NCI-H1048 (cell line): ENCODE results near the gene VPS13C.
"Not testable (repeated sequence)": the region's sequence is repeated elsewhere in the genome, so short reads cannot be mapped to it uniquely, and the experiment has no call there.

Source experiments
- DNase-seq: peaks from one replicate; lab custom pipeline; 2025; lab: John Stamatoyannopoulos, UW

Gene VPS13C

GRCh38 chr15:62047282-62047827 lies 12.9 kb downstream of the VPS13C start:
- DNase-seq = no peak

GRCh38 chr15:62046078-62046743 lies 14.0 kb downstream of the VPS13C start:
- no peak for DNase-seq

GRCh38 chr15:62035256-62035924 lies 24.9 kb downstream of the VPS13C start:
- DNase-seq = no peak

DNA sequence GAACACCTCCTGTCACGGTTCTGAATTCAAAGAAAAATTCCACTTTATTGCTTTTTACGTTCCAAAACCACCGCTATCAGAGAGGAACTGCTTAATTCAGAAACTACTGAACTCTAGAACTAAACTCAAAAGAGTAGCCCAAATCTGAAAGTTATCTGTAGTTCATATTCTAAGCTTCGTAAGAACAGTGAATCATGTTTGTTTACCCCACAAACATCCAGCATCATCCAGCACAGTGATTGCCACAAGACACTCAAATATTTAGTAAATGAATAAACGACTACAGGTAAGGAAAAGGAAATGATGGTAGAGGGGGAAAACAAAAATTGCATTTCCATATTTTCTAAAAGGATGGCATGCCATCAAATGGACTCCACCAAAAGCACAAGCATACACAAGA lies 32.3 kb downstream of the VPS13C start:
- DNase-seq = no peak

- no peak for DNase-seq
Observed at GRCh38 chr15:62027263-62027565, 33.0 kb downstream of the VPS13C start.

- DNase-seq = no peak
Observed at GRCh38 chr15:62026487-62027262, 33.6 kb downstream of the VPS13C start.

- no peak for DNase-seq
Observed at GRCh38 chr15:62021991-62022600, 38.2 kb downstream of the VPS13C start.

- no peak for DNase-seq
Observed at GRCh38 chr15:62020576-62021160, 39.6 kb downstream of the VPS13C start.

GRCh38 chr15:62005354-62005753 lies 54.9 kb downstream of the VPS13C start:
- not testable (repeated sequence) for DNase-seq

DNA sequence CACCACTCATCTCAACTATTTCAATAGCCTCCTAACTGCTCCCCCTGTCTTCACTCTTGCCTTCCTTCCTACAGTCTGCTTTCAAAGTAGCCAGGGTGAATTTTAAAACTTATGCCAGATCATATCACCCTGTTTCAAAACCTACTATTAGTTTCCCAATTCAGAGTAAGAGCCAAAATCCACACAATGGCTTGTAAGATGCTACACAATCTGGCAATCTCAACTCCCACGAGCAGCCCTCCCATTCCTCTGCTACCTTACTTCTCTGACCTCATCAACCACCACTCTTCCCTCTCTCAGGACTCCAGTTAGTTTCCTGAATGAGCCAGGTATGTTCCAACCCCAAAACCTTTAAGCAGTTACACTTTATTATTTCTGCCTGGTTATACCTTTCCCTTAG lies 62.5 kb downstream of the VPS13C start:
- DNase-seq = no peak

- DNase-seq = no peak
Observed at GRCh38 chr15:61996056-61996635, 64.1 kb downstream of the VPS13C start.

GRCh38 chr15:61994216-61994615 lies 66.0 kb downstream of the VPS13C start:
- no peak for DNase-seq

DNA sequence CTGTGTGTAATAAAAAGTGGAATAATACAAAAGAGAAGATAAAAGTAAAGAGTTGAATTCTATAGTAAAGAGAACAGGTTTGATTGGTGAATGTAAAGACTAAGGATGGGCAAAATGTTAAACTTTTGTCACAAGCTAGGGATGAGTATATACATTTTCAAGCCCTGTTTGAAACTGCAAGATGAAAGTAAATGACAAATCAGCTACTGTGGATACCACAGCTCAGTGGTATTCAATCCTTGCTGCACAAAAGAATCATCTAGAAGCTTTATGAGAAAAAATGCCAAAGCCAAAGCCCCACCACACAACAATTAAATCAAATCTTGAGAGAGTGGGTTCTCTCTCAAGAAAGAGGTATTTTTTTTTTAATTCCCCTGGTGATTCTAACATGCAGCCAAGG lies 67.7 kb downstream of the VPS13C start:
- DNase-seq = no peak

DNA sequence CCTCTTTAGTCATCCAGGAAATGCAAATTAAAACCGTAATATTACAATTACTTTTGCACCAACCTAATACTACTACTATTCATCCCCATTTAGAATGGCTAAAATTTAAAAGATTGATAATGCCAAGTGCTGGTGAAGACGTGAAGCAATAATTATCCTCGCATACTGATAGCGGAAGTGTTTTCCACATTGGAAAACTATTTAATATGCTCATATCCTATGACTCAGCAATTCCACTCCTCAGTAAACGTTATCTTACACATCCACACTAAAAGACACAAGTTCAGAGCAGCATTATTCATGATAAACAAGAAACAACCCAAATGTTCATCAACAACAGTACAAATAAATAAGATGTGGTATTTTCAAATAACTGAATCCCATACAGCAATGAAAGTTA lies 70.6 kb downstream of the VPS13C start:
- no peak for DNase-seq

DNA sequence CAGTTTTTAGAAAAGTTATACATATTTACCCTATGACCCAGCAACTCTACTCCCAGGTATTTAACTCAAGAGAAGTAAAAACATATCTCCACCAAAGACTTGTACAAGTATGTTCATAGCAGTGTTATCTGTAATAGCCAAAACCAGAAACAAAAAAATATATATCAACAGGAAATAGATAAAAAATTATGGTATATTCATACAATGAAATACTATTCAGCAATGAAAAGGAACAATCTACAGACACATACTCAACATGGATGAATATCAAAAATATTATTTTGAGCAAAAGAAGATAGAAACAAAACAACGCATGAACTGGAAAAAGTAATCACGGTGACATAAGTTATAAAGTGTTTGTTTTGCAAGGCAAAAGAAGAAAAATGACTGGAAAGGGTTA lies 72.4 kb downstream of the VPS13C start:
- no peak for DNase-seq

DNA sequence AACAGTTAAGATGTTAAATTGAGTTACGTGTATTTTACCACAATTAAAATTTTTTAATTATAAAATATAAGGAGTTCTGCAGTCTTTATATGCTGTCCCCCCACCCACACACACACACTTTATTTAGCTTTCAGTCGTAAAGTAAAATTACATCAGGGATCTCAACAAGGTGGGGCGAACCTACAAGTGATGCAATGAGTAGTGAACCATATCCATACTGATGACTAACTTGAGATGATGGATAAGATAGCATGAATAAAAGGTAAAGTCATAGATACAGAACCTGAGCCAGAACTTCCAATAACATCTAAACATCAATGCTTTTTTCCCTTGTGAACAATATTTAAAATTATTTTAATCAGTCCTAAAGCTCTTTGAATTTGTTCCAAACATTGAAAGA lies 77.2 kb downstream of the VPS13C start:
- no peak for DNase-seq

GRCh38 chr15:61978225-61978624 lies 82.0 kb downstream of the VPS13C start:
- DNase-seq = no peak

DNA sequence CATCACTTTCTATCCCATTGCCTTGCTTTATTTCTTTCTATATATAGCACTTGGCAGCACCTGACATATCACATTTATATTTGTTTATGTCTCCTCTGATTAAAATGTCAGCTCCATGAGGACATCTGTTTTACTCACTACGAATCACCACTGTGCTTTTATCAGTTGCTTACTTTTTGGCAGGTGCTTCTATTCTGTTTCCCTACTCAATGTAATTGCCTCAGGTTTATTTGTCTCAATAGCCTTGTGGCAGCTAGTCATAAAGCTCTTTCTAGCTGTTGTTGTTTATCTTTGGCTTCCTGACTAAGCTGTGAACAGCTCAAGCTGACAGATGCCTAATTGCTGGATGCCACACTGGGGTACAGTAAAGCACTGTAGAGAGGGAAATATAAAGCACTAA lies 85.5 kb downstream of the VPS13C start:
- DNase-seq = no peak

- no peak for DNase-seq
Observed at GRCh38 chr15:61974118-61974517, 86.1 kb downstream of the VPS13C start.

DNA sequence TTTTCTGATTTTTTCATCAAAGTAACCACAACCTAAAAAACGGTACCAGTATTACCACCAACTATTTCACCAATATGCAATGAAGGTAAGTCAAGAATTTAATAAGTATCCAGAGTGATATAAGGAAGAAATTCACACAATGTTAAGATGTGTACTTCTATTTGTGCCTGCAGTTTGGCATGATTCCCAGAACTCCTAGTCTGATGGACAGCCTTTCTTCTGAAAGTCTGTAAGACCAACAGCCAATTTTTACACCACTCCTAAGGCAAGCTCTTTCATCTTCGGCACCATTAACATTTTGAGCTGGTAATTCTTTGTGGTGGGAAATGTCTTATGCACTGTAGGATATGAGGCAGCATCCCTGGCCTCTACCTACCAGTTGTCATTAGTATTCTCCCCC lies 108.3 kb downstream of the VPS13C start:
- DNase-seq = no peak

DNA sequence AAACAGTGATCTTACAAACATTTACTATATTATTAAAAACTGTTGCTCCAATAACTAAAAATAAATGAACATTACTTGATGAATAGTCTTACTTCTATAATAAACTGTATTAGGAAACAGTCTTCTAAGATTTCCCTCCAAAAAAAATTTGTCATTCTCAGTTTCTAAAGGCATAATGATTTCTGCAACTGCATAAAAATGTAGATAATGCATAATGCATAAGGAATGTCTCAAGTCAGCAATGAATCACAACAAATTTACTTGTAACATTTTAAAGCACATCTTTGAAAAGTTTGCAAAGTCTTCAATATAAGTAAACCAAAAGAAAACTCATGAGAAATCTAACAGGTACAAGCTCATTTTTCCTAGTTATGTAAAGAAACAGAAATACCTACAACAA lies 113.5 kb downstream of the VPS13C start:
- DNase-seq = no peak

DNA sequence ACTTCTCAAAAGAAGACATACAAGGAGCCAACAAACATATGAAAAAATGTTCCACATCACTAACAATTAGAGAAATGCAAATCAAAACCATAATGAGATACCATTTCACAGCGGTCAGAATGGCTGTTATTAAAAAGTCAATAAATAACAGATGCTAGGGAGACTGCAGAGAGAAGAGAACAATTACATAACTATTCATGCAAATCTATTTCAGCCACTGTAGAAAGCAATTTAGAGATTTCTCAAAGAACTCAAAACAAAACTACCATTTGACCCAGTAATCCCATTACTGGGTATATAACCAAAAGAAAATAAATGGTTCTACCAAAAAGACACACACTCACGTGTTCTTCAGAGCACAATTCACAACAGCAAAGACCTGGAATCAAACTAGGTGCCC lies 116.3 kb downstream of the VPS13C start:
- peak; percentile 12 for DNase-seq
